BE2C (cell line): ENCODE results near the gene LGALS9.

ENCODE experiments used
- DNase-seq: peaks from one replicate; pipeline ENCODE4 v3.0.0-alpha.2; 2020
- H3K27me3 ChIP-seq: fragments of 250-450 bp; sonication (Bioruptor Pico); 2 replicates; pipeline ENCODE4 v1.5.1; 2020; ENCODE audit warnings: mild to moderate bottlenecking
- H3K36me3 ChIP-seq: fragments of 250-450 bp; sonication (Bioruptor Pico); 2 replicates; pipeline ENCODE4 v1.5.1; 2020; ENCODE audit warnings: mild to moderate bottlenecking
- H3K4me1 ChIP-seq: fragments of 250-450 bp; sonication (Bioruptor Pico); 2 replicates; pipeline ENCODE4 v1.5.1; 2020
- H3K4me3 ChIP-seq: 2 replicates; pipeline ENCODE4 v1.5.1; 2011; ENCODE audit warnings: low read depth, low read length
- H3K9me3 ChIP-seq: fragments of 250-450 bp; sonication (Bioruptor Pico); 2 replicates; pipeline ENCODE4 v1.5.1; 2020
- CTCF ChIP-seq: IDR thresholded peaks from 2 replicates; pipeline ENCODE4 v1.5.1; 2012; ENCODE audit warnings: mild to moderate bottlenecking, low read depth, low read length

The LGALS9 gene

GRCh38 chr17:27666831-27667560, 36.0 kb downstream of the LGALS9 start:
- H3K9me3 ChIP-seq, result no peaks in the 10 kb centered on the region
- no peaks in the 10 kb centered on the region for H3K27me3 ChIP-seq
- no peaks in the 10 kb centered on the region for H3K36me3 ChIP-seq
- H3K4me1 ChIP-seq, result no peaks in the 10 kb centered on the region
- DNase-seq, result no peak
- TF ChIP-seq CTCF, result no peak
- H3K4me3 ChIP-seq, result no peak overlapping the region

GRCh38 chr17:27667656-27668487, 36.9 kb downstream of the LGALS9 start:
- Histone ChIP-seq H3K36me3 (no peaks in the 10 kb centered on the region), H3K4me1 (no peaks in the 10 kb centered on the region), H3K9me3 (no peaks in the 10 kb centered on the region), H3K27me3 (no peaks in the 10 kb centered on the region), H3K4me3 (no peak overlapping the region)
- TF ChIP-seq CTCF, result no peak
- no peak for DNase-seq

GRCh38 chr17:27668488-27668823, 37.5 kb downstream of the LGALS9 start:
- Histone ChIP-seq H3K27me3 (no peaks in the 10 kb centered on the region), H3K4me3 (no peak overlapping the region), H3K4me1 (no peaks in the 10 kb centered on the region), H3K36me3 (no peaks in the 10 kb centered on the region), H3K9me3 (no peaks in the 10 kb centered on the region)
- DNase-seq, result no peak
- no peak for TF ChIP-seq CTCF

DNA sequence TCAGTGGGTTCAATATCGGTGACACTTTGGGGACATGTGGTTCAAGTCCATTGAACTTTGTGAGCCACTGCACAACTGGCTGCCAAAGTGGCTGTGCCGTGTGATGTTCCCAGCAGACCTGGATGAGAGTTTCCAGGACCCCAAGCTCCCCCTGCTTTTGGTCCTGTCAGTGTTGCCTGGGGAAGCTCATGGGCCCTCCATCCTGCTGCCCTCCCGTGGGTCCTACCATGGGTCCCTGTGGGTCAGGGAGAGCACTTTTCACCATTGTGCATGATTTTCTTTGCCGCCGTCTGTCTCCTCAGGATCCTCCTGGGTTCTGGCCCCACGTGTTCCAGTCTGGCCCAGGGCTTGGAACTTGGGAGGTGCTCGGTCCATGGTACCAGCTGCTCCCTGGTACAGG, 38.1 kb downstream of the LGALS9 start:
- Histone ChIP-seq H3K27me3 (no peaks in the 10 kb centered on the region), H3K4me1 (no peaks in the 10 kb centered on the region), H3K9me3 (no peaks in the 10 kb centered on the region), H3K36me3 (no peaks in the 10 kb centered on the region), H3K4me3 (no peak overlapping the region)
- TF ChIP-seq CTCF, result no peak
- no peak for DNase-seq

DNA sequence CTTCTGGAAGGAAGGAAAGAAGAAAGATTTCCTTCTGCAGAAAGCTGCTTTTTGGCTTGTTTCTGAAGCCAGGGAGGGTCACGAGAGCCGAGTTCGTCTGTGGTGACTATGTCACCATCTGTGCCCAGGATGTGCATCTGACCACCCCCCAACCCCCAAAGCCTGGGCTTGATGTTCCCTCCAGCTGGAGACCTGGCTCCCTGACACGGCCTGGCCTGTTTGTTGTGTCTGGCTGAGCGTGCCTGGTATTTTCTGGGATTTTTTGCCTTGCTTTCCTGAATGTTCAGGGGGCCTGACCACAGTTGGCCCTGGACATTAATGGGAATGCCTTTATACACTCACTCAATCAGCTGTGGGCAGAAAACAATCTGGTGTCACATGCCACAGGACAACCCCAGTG, 38.9 kb downstream of the LGALS9 start:
- TF ChIP-seq CTCF, result no peak
- Histone ChIP-seq H3K4me3 (no peak overlapping the region), H3K4me1 (no peaks in the 10 kb centered on the region), H3K9me3 (no peaks in the 10 kb centered on the region), H3K27me3 (no peaks in the 10 kb centered on the region), H3K36me3 (no peaks in the 10 kb centered on the region)
- no peak for DNase-seq
